ENCODE measurements around the gene SIL1. TPM values are rescaled to one million over a fixed set of nuclear protein-coding genes. Genes with fewer than 3 reads are reported as not detected.

SIL1 gene
- total and polyA plus RNA-seq, 9 of the 15 experiments (the other 6 are each of a cell fraction or from before 2014, with no cell fraction given) = 1.3 to 30.5 (median 18.1) TPM

GRCh38 chr5:138975098-138975847, 222.9 kb downstream of the SIL1 start (continued):
- peak; percentile 47; the same call in 1 of the 2 replicates for TF ChIP-seq ZNF592 (IDR thresholded peaks at IDR 0.05)
- no peak for TF ChIP-seq ZNF778 (CRISPR knock-in tag; IDR thresholded peaks at IDR 0.05)
- TF ChIP-seq ZNF395 (CRISPR knock-in tag; IDR thresholded peaks at IDR 0.05) = peak; percentile 76; the same call in 1 of the 2 replicates
- TF ChIP-seq PML (IDR thresholded peaks at IDR 0.05; ENCODE audit: low read length) = no peak
- 0 out of 2 replicates have a peak, but pooled peaks have one; percentile 5 for TF ChIP-seq ATF4 (CRISPR knock-in tag; IDR thresholded peaks at IDR 0.05)
- 0 out of 2 replicates have a peak, but pooled peaks have one; percentile 15 for TF ChIP-seq CXXC5 (CRISPR knock-in tag; IDR thresholded peaks at IDR 0.05)
- TF ChIP-seq JUND (IDR thresholded peaks at IDR 0.05; ENCODE audit: borderline replicate concordance, low read depth, low read length) = no peak
- TF ChIP-seq JUND (tag; IDR thresholded peaks at IDR 0.05; ENCODE audit: borderline replicate concordance, low read depth, low read length) = peak; percentile 44; the same call in 1 of the 3 replicates
- TF ChIP-seq CUX1 (CRISPR knock-in tag; IDR thresholded peaks at IDR 0.05) = no peak
- peak; percentile 38; the same call in 1 of the 2 replicates for TF ChIP-seq BHLHE40 (IDR thresholded peaks at IDR 0.05; ENCODE audit: low read length)
- 0 out of 4 replicates have a peak, but pooled peaks of 1 of the 2 experiments have one; percentile 18 for TF ChIP-seq NRF1 (conservative IDR thresholded peaks at IDR 0.05 in 1 of 2, IDR thresholded peaks at IDR 0.05 in 1 of 2)
- TF ChIP-seq VEZF1 (CRISPR knock-in tag; IDR thresholded peaks at IDR 0.05) = peak; percentile 50; the same call in 1 of the 2 replicates
